ENCODE data around the gene SRC.

SRC gene

DNA sequence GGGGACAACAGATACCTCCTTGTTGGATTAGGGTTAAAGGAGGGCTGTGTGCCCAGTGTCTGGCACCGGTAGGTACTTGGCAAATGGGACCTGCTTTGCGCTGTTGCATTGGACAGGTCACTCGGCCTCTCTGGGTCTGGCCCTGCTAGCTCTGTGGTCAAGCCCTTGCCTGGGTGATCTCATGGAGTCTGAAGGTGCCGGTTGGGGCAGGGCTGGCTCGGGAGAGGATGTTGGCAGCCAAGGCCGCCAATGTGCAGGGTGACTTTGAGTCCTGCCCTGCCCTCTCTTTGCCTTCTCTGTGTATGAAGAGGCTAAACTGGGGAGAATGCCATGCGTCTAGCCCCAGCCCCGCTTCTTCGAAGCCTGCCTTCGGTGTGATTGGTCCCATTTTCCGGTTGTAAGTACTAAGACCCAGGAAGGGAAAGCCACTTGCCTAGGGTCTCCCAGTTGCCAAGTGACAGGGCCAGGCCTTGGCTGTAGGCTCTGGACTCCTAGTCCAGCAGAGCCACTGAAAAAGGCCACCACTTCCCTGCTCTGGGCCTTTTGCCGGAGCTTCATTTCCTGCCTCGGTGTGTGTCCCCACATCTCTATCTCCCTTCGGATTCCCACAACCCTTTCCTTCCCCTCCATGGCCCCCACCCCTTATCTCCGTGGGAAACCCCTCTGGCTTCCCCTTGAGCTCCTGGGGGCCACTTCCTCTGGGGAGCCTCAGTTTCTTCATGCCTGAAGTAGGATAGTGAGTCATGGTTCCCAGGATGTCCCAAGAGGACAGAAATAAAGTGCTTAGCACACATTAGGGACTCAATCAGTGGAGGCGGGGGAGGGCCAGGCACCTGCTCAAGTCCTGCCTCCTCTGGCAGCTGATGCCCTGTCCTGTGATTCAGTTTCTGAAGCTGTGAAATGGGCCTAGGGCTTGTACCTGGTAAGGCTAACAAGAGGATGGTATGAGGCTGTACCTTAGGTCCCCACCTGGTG lies 3.9 kb downstream of the SRC start:
- peak; percentile 52 for DNase-seq (ENCODE audit: low read depth)
- TF ChIP-seq, protein P1, sequence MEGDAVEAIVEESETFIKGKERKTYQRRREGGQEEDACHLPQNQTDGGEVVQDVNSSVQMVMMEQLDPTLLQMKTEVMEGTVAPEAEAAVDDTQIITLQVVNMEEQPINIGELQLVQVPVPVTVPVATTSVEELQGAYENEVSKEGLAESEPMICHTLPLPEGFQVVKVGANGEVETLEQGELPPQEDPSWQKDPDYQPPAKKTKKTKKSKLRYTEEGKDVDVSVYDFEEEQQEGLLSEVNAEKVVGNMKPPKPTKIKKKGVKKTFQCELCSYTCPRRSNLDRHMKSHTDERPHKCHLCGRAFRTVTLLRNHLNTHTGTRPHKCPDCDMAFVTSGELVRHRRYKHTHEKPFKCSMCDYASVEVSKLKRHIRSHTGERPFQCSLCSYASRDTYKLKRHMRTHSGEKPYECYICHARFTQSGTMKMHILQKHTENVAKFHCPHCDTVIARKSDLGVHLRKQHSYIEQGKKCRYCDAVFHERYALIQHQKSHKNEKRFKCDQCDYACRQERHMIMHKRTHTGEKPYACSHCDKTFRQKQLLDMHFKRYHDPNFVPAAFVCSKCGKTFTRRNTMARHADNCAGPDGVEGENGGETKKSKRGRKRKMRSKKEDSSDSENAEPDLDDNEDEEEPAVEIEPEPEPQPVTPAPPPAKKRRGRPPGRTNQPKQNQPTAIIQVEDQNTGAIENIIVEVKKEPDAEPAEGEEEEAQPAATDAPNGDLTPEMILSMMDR (conservative IDR thresholded peaks at IDR 0.05; ENCODE audit: control insufficient read depth, insufficient read depth, low read depth, low read length), result no peak

DNA sequence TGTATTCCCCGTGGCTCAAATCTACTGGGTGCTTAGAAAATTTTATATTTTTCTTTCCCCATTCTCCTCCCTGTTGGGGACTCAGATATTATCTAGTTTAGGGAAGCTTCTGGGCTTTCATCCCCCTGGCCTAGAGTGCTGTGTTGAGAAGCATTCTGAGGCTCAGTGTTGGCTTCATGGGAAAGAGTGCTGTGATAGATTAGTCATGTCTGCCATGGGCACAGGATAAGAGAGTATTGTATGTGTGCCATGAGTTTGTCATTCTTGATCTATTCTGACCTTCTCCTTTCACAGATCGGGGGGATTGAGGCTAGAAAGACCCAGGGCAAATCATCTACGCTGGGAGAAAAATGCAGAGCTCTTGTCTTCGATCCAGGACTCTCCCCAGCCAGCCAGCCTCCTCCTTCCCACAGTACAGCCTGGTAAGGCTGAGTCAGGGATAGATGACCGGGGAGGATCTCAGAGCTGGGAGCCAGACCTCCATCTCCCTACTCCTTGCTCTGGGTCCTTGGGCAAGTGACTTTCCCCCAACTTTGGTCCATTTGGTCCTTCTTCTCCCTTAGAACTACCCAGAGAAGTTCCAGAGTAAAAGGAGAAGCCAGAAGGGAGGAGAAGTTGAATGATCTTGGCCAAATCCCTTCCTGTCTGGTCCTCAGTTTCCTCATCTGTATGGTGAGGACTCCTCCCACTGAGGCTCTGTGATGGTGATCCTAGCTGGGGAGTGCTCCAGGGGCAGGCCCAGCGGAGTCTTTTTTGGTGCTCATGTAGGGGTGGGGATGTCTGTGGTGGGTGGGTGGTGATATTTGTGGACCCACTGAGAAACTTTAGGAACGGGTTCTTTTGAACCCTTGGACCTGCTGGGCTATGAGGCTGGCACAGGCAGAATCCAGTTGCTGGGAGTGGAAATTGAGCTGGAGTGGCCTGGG lies 5.0 kb downstream of the SRC start:
- peak; percentile 34 for DNase-seq (ENCODE audit: low read depth)
- TF ChIP-seq, protein P1 (conservative IDR thresholded peaks at IDR 0.05; ENCODE audit: control insufficient read depth, insufficient read depth, low read depth, low read length), result no peak
- no peak overlapping the region for H3K4me3 ChIP-seq (ENCODE audit: control insufficient read depth, low read depth, low read length)

More for the DNA sequence above, 3.9 kb downstream of the SRC start:
- H3K4me3 ChIP-seq (ENCODE audit: control insufficient read depth, low read depth, low read length), result no peak overlapping the region

DNA sequence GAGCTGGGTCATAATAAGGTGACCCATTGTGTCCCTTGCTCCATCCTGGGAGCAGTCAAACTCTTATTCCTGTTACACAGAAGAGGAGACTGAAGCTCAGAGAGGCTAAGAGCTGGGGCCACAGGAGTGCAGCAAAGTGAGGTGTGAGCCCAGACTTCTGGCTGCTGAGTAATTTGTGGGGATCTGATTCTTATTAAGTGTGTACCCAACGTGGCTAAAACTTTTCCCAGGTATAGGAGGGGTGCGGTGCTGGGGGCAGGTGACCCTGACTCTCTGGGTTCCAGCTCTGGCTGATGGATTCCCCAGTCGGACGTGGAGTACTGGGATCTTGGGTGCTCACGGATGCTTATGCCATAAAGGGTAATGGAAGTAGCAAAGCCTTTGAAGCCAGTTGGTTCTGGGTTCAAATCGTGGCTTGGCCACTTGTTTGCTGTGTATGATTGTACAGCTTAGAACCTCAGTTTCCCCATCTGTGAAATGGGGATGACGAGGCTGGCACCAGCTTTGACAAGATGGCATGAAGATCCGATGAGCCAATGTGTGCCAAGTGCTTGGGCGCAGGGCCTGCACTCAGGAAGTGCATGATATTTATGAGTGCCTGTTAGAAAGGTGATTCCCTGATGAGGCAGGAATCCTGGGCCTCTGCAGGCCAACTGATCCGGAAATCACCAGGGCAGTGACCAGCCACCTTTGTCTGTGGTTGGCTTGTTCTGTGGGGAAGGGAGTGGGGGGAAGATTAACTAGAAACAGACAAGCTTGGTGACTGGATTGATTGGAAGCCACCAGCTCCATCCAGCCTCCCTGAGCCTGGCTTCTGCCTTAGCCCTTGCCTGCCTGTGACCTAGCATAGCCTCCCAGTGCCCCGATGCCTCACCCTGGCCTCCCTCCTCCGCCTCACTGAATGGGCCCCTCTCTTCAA lies 6.0 kb downstream of the SRC start:
- H3K4me3 ChIP-seq (ENCODE audit: control insufficient read depth, low read depth, low read length), result no peak overlapping the region
- DNase-seq (ENCODE audit: low read depth), result no peak
- TF ChIP-seq, protein P1 (conservative IDR thresholded peaks at IDR 0.05; ENCODE audit: control insufficient read depth, insufficient read depth, low read depth, low read length), result no peak

DNA sequence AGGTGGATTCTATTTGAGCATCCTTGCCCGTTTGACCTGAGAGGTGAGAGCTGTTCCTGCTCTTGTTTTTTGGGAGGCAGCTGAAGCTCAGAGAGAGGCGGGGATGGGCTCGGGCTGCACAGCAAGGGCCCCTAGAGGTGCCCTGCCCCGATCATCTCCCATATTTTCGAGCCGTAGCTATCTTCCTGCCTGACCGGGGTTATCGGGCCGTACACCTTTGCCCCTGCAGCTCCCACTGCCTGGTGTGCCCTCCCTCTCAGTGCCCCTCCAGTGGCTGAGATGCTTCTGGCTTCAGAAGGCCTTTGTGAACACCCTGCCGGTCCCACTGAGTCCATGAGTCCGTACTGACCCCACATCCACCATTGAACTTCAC lies 6.7 kb downstream of the SRC start:
- no peak overlapping the region for H3K4me3 ChIP-seq (ENCODE audit: control insufficient read depth, low read depth, low read length)
- TF ChIP-seq, protein P1 (conservative IDR thresholded peaks at IDR 0.05; ENCODE audit: control insufficient read depth, insufficient read depth, low read depth, low read length), result no peak
- no peak for DNase-seq (ENCODE audit: low read depth)

DNA sequence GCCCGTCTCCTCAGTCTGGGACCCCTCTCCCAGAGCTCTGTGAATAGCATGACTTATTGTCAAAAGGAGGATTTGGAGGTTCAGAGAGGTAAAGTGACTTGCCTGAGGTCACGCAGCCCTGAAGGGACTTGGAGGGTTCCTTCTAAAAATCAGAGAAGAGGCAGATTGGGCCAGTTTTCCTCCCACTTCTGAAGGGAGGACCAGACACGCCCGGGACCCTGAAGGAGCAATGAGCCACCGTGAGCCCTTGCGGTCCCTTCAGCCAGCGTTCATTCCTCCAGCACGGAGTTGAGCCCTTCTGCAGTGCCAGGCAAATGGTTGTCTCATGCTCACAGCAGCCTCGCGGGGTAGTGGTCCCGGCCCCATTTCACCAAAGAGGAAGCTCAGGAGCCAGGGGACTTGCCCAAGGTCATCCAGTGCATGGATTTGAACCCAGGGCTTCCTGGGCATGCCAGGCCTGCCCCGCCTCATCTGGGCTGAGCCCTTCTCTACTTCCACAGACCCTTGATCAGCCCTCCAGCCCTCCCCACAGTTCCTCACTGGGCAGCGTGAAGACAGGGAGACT lies 7.4 kb downstream of the SRC start:
- no peak for DNase-seq (ENCODE audit: low read depth)
- TF ChIP-seq, protein P1 (conservative IDR thresholded peaks at IDR 0.05; ENCODE audit: control insufficient read depth, insufficient read depth, low read depth, low read length), result no peak
- H3K4me3 ChIP-seq (ENCODE audit: control insufficient read depth, low read depth, low read length), result no peak overlapping the region
